Fibroblast of upper back skin (primary cell): ENCODE measurements around the gene PTPRCAP.

Source experiments
- DNase-seq: peaks from one replicate; pipeline ENCODE4 v3.0.0-alpha.2; 2013

PTPRCAP gene

DNA sequence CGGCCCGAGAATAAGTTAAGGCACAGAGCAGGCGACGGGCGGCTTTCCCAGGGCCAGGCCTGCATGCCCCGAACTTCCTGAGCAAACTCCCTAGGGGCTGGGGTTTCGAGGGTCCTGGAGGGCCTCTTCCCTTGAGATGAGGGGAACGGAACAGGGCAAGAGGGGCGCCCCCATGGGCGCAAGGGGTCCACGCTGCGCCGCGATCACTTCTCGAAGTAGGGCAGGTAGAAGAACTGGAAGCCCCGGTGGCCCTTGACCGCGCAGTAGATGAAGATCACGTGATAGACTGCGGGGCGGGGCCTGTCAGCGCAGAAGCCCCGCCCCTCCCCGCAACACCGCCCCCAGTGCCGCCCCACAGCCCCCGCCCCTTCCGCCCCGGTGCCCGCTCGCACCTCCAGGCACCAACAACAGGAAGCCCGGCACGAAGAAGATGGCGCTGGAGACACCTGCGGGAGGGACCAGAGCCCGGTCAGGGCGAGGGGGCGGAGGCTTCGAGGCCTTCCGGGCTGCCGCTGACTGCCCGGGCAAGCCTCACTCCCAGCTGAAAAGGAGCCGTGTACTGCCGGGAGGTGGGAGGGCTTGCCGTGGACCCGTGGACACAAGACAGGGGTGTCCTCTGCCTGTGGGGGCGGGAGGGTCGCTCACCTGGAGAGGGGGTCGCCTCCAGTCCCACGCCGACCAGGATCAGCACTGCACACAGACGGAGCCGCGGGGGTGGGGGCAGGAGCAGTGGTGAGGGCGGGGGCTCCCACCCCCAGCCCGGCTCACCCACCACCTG lies 27.1 kb upstream of the PTPRCAP start:
- peak; percentile 62 for DNase-seq

DNA sequence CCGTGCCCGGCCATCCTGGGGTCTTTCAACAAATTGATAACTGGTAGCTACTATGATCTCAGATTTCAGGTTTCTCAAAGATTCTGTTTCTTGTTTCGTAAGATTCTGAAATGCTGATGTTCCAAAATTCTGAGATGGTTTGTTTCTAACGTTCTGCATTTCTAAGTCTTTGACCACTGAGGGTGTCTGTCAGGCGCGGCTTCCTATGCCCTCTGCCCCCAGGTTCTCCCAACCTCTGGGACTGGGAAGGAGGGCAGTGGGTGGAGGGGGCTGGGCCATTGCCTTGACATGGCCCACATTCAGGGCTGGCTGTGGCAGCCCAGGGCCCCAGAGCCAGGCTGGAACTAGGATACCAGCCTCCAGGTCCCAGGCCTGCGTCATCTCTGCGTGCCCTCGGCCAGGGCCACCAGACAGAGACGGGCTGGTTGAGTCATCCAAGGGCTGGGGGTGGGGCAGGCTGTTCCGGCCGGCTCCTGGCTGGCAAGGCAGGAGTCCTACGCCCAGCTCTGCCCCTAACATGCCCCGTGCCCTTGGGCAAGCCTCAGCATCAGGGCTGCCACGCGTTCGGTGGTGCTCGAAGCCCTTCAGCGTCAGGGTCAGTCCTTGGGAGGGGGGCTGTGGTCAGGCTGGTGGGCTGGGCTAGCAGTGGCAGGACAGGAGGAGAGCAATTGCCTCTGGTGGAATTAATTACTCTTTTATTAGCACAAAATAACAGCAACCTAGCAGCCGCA lies 26.4 kb upstream of the PTPRCAP start:
- no peak for DNase-seq

DNA sequence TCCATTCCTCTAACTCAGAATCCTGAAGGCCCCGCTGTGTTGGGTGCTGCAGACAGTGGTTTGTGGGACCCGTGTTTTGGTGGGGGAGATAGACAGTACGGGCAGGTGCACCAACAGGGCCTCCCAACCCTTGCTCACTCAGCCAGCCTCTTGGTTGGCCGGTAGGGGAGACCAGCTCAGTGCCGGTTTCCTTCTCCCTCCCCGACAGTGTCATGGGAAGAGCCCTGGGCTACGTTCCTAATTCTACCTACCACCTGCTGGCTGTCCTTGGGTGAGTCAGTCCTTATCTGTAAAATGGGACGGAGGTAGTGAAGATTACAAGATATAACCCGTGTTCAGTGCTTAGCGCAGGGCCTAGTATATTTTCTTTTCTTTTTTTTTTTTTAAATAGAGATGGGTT lies 25.7 kb upstream of the PTPRCAP start:
- no peak for DNase-seq

DNA sequence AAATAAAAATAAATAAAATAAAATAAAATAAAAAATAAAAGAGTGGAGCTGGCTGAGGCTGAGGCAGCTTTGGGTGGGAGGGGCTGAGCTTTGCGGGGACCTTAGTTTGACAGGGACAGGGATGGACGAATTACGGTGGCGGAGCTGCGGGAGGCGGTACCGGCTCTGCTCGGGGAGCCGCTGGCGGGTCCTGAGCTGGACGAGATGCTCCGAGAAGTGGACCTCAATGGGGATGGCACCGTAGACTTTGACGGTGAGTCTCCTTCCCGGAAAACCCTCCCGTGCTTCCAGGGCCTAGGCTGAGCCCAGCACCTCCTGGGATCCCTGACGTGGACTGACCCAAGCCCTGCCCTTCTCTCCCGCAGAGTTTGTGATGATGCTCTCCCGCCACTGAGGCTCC lies 20.8 kb upstream of the PTPRCAP start:
- no peak for DNase-seq

DNA sequence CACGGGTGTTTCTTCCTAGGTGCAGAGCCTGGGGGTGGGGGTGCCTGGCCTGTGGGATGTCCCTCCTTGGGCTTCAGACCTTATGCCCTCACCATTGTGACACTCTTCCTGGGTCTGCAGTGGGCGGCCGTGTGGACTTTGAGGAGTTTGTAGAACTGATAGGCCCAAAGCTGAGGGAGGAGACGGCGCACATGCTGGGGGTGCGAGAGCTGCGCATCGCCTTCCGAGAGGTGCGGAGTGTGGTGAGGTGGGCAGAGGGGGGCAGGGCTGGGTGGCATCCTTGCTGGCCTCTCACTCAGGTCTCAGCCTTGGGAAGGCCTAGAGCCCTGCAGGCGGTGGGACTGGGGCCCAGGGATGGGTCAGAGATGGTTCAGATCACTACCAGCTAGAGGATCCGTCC lies 20.0 kb upstream of the PTPRCAP start:
- no peak for DNase-seq

DNA sequence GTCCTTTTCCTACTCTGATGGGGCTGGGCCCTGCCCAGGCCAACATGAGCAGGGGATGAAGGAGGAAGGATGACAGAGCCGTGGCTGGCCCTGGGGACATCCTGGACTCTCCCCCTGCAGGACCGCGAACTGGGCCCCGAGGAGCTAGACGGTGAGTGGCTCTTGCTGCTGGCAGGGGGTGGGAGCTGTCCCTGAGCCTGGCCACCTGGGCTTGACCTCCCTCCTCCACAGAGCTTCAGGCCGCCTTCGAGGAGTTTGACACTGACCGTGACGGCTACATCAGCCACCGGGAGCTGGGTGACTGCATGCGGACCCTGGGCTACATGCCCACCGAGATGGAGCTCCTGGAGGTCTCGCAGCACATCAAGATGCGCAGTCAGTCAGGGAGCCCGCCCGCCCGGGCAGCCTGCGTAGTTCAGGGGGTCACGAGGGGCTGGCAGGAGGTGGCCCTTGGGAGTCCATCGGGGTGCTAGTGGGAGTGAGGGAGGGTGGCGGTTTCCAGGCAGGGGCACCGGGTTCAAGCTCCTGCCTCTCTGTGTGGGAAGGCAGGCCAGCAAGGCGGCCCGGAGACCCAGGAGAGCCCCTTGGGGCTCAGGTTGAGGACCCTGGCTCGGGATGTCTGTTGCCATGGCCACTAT lies 18.7 kb upstream of the PTPRCAP start:
- no peak for DNase-seq

DNA sequence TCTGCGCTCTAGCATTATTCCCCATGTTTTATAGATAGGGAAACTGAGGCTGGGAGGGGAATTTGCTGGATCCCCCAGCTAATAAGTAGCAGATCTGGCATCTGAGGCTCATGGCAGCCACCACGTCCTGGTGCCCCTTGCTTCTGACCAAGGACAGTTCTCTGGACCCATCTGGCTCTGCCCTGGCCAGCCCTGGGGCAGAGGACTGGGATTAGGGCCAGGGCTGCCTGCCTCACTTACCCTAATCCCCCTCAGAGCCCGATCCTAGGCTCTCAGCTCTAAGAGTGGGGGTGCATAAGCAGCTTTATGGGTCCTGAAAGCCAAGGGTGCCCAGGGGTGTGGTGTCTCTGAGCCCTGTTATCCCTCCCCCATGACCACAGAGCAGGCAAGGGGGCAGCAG lies 17.6 kb upstream of the PTPRCAP start, which contains the start of gene CABP4:
TSS of gene CABP4 (plus strand) at position 301 of the 400 bp plus-strand sequence. CDS start at position 371, 70 bp downstream.
- no peak for DNase-seq

DNA sequence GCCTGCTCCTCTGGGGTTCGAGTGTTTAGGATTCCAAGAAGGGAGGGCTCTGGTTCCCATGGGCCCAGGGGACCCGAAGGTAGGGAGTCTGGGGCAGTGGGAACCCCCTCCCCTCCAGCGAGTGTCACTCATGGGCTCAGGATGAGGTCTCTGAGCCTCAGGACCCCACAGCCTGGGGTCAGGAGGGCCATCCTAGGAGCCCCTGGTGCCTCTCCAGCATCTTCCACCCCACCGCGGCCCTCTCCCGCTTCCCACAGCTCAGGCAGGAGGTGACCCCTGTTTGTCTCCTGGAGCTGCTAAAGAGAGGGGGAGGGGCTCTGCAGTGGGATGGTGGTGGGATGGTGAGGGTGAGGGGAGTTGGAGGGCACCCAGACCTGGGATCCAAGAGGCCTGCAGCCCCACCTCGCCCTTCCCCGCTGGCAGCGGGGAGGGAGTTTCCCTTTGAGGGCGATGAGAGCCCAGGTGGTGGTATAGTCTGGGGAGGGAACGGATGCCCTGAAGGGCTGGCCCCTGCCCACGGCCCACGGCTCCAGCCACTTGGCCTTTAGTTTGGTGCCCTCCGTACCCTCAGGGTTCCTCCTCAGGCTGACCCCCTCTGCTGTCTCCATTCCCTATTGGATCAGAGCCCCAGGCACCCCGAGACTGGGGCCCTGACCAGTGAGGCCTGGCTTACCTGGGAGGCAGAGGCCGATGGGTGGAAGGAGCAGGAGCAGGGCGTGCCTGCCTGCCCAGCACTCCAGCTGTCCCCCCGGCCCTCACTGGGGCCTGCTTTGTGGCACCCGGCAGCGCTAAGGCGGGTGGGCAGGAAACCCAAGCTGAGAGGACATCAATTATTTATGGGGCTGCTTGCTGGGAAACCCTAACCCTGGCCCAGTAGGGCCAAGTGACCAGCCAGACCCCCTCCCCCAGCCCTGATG lies 16.6 kb upstream of the PTPRCAP start:
- DNase-seq: no peak

DNA sequence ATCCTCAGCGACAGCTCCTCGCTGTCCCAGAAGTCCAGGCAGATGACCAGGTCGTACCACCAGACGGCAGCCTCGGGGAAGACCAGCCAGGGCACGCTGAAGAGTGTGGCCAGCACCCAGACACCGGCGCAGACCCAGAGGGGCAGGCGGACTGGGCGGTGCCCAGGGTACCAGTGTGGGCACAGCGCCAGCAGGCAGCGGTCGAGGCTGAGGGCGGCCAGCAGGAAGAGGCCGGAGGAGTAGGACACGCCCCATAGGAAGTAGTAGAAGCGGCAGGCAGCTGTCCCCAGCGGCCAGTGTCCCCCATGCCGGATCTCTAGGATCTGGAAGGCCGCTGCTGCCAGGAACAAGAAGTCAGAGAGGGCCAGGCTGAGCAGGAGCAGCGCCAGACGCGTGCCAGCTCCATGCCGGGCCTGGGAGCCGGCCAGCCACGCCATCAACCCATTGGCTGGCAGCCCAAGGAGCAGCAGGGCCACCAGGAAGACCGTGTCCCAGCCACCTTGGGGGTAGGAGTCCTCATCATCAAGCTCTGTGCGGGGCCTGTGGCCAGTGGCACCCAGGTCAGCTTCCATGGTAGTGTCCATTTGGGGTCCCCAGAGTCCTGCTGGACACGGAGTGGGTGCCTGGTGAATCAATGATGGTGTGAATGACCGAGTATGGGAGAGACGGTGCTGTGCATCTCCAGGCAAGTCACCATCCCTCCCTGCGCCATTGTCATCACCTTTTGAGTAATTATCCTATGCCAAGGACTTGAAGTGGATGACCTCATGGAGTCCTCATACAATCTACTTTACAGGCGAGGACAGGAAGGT lies 14.9 kb upstream of the PTPRCAP start, which contains the start of gene GPR152:
TSS of gene GPR152 (minus strand) at position 589 of the 812 bp plus-strand sequence. CDS start at position 584, 5 bp downstream.
- no peak for DNase-seq

DNA sequence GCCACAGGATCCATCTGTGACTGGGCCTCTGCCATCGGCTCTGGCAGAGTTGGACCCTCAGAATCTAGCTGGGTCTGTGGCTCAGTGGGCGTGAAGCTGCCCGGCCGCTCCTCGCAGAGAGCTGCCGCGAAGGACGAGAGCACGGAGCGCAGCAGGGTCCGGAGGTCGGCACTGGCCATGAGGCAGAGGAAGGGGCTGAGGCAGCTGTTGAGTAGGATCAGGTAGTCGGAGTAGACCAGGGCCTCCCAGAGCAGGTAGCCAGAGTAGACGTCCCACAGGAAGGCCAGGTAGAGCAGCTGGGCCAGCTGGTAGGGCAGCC lies 14.1 kb upstream of the PTPRCAP start:
- no peak for DNase-seq

DNA sequence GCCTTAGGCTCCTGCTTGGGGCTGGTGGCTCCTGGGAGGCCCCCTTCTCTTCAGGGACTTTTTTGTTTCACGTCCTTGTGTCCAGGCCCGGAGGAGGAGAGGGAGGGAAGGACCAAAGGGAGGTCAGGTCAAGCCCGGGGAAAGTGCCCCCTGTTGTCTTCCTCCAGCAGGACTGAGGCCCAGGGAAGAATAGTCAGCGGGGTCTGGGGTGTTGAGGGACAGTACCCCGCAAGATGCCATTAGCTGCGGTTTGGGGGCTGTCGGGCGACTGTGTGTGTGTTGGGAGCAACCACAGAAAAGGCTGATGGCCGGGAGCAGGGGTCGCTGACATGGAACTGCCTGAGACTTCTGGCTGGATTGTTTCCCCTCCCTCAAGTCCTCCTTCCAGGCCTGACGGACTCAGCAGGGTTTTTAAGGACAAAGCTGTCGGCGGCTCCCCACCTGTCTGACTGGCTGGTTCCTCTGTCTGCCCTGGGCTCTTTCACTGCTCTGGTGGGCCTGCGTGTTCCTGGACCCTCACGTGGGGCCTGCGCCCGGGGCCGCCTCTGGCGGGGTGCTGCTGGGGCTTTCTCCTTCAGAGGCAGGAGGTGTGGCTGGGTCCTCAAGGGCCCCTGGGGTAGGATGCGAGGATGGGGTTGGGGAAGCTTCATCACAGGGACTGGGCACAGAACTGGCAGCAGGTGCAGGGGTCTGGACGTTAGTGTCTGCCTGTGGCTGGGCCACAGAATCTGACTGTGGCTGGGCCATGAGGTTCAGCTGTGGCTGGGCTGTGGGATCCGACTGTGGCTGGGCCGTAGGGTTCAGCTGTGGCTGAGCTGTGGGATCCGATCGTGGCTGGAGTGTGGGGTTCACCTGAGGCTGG lies 13.5 kb upstream of the PTPRCAP start:
- no peak for DNase-seq

DNA sequence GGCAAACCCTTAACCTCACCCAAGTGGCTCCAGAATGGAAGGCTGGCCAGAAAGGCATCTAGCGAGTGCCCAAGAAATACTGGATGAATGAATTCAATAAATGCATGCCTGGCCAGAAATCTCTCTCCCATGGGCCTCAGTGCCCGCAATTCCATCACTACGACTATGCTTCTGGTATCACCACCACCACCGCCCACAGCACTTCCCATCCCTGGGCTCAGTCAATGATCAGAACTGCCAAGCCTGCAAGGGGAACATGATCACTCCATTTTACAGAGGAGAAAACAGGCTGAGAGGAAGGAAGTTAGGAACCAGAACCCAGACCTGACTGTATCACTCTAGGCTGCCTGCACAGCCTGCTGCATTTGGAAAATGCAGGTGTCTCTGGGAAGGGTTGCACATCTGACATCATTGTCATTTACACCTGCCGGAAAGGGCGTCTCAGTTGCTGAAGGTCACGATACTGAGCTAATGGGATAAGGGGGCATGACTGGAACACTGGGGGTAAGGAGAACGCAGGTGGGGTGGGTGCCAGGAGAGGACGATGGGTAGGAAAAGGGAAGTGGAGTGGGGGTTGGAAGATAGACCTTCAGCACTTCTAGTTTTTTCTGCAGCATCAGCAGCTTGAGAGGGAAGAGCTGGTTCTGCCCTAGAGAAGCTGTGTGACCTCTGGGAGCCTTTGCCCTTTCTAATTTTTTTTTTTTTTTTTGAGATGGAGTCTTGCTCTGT lies 11.8 kb upstream of the PTPRCAP start:
- DNase-seq: no peak

DNA sequence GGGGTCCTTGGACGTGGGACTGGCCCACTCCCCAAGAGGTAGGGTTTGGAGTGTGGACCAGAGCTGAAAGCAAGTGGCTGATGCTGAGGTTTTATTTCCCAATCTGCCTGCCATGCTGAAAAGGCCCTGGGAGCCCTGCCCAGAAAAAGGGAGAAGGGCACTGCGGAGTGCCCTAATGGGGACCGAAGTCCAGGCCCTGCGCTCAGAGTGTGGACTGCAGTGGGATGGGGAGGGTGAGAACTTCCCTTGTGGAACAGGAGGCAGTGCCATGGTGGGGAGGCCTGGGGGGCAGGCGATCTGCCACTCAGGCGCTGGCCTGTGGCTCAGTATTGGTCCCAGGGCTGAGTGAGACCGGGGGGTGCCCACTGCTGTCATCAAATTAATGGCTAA lies 10.7 kb upstream of the PTPRCAP start:
- no peak for DNase-seq

DNA sequence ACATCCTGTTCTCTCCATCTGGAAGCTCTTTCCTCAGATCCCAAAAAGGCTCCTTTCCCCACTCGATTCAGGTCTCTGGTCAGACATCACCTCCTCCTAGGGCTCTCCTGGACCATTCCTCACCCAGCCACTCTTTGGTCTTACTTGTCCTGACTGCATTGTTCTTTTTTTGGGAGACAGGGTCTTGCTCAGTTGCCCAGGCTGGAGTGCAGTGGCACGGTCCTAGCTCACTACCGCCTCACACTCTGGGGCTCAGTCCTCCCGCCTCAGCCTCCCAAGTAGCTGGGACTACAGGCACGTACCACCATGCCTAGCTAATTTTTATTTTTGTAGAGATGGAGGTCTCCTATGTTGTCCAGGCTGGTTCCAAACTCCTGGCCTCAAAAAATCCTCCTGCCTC lies 8.0 kb upstream of the PTPRCAP start:
- no peak for DNase-seq

DNA sequence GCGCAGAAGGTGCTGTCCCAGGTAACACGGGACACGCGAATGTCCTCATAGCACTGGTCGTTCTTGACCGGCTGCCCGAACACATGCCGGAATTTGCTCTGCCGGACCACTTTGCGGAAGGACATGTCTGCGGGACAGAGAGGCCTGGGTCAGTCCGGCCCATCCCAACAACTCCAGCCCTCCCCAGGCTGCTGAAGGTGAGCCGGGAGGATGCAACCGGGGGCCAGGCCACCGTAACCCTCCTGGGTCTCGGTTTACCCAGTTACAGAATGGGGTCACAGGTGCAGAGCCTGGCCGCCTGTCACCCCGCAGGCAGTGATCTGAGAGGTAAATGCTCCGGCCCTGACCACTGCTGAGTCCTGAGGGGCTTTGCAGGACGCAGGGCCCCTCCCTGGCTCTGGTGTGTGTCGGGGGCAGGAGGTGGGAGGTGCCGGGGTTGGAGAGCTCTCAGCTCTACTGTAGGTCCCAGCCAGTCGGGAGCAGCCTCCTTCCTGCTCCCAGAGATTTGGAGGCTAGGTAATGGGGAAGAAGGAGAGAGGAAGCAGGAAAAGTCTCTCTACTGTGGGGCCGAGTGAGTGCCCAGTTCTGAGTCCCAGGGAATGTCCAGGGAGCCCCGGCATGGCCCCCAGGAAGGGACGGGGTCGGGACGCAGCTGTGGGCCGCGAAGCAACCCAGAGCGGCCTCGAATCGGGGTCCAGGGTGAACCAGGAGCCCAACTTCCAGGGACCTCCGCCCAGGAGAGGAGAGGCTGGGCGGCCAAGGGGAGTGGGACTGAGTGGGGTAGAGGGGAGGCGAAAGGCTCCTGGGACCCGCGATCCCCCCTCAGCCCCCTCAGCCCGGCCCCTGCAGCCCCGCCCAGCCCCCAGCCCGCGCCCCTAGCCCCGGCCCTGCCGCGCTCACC lies 5.3 kb upstream of the PTPRCAP start:
- DNase-seq: no peak

DNA sequence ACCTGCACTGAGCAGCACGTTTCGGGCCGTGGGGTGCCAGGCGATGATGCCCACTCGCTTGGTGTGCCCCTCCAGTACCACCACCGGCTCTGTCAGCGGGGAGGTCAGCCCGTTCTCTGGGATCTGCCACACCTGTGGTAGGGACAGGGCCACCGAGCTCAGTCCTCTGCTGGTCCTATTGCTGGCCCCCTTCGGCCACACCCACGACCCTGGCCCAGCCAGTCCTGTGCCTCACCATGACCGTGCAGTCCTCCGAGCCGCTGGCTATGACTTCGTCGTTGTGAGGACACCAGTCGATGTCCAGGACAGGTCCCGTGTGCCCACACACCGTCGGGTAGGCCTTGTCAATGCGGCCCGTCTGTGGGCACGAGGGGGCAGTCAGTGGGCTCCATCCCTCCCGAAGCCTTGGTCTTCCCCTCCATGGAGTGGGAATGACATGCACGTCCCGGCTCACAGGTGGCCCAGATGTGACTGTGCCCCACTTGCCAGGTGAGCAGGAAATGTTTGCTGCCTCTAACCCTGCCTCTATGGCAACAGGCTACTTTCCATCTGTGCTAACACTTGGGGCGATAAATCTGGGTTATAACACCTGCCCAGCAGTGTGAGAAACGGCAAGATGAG lies 4.4 kb upstream of the PTPRCAP start:
- no peak for DNase-seq

DNA sequence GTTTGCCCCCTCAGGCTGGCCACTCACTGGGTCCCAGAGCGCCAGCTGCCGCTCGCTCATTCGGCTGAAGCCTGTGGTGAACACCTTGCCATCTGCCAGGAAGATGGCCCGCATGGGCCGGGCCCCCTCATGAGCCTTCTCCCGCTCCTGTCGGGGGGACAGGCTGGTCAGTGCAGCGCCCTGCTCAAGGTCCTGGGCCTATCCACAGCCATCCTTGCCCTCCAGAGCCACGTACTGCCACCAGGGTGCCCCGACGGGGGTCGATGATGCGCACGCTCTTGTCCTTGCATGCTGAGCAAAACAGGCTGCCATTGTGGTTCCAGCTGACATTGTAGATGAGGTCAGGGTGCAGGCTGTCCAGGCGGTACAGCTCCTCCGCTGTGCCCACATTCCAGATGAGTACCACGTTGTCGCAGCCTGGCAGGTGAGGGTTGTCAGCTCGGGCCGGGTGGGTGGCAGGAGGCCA lies 3.6 kb upstream of the PTPRCAP start:
- DNase-seq: no peak
